Right lung (tissue), 5 donors: ENCODE measurements around the gene DEAF1. TPM values are rescaled to one million over a fixed set of nuclear protein-coding genes. Genes with fewer than 3 reads are reported as not detected.

ENCODE experiments used
- polyA plus RNA-seq, 5 donors: library from polyadenylated mRNA; unstranded; fragments of 120-200 nt; gene quantifications; one replicate each; pipeline versions ENCODE4 v1.2.1 to v1.2.3, GENCODE V29; 2013; ENCODE audit warnings: inconsistent platforms in 1 of 5, low replicate concordance in 1 of 5; ENCODE audit not compliant: insufficient read length in 5 of 5, insufficient read depth in 1 of 5

DEAF1 gene
- polyA plus RNA-seq, 5 donors: 32.7 to 49.5 (median 37.7) TPM

Other genes with a start within 250 kb of the DEAF1 start
- 10 to 100 TPM; 21.2 to 31.5 (median 25.8) TPM for gene PTDSS2, start 244.9 kb downstream of the DEAF1 start, polyA plus RNA-seq
- 100 to 1,000 TPM in 1 of 5 donors, 10 to 100 TPM in 4; 63.3 to 130 (median 87.3) TPM for gene RNH1, start 188.0 kb downstream of the DEAF1 start, polyA plus RNA-seq
- gene HRAS, start 159.6 kb downstream of the DEAF1 start, polyA plus RNA-seq: 10 to 100 TPM; 27.3 to 63.3 (median 38.2) TPM
- 1 to 10 TPM; 2.3 to 5.0 (median 3.3) TPM for gene LRRC56, start 157.7 kb downstream of the DEAF1 start, polyA plus RNA-seq
- gene LMNTD2, start 134.5 kb downstream of the DEAF1 start, polyA plus RNA-seq: 1 to 10 TPM; 1.6 to 4.9 (median 2.8) TPM
- gene RASSF7, start 134.3 kb downstream of the DEAF1 start, polyA plus RNA-seq: 10 to 100 TPM; 16.5 to 41.2 (median 27.6) TPM
- 10 to 100 TPM; 16.0 to 28.3 (median 20.4) TPM for gene PHRF1, start 118.8 kb downstream of the DEAF1 start, polyA plus RNA-seq
- gene IRF7, start 79.3 kb downstream of the DEAF1 start, polyA plus RNA-seq: 10 to 100 TPM in 3 of 5 donors, 1 to 10 TPM in 2; 6.9 to 19.1 (median 11.5) TPM
- under 1 TPM; 0.20 to 0.86 (median 0.58) TPM for gene CDHR5, start 70.3 kb downstream of the DEAF1 start, polyA plus RNA-seq
- gene SCT, start 68.0 kb downstream of the DEAF1 start, polyA plus RNA-seq: 10 to 100 TPM in 1 of 5 donors, 1 to 10 TPM in 4; 1.2 to 14.9 (median 1.7) TPM
- gene DRD4, start 58.0 kb downstream of the DEAF1 start, polyA plus RNA-seq: 1 to 10 TPM in 2 of 5 donors, under 1 TPM in 3; 0.21 to 1.5 (median 0.74) TPM
- 10 to 100 TPM; 23.2 to 35.8 (median 29.9) TPM for gene TMEM80, start 594 bp upstream of the DEAF1 start, polyA plus RNA-seq
- 10 to 100 TPM; 41.3 to 88.7 (median 81.2) TPM for gene EPS8L2, start 11.0 kb upstream of the DEAF1 start, polyA plus RNA-seq
- gene TALDO1, start 52.2 kb upstream of the DEAF1 start, polyA plus RNA-seq: 100 to 1,000 TPM; 100 to 129 (median 107) TPM
- 10 to 100 TPM; 41.4 to 80.2 (median 61.8) TPM for gene GATD1, start 82.3 kb upstream of the DEAF1 start, polyA plus RNA-seq
- gene CEND1, start 94.9 kb upstream of the DEAF1 start, polyA plus RNA-seq: under 1 TPM in 3 of 5 donors, not detected in 2; 0.18 to 0.24 (median 0.22) TPM
- gene SLC25A22, start 103.1 kb upstream of the DEAF1 start, polyA plus RNA-seq: 10 to 100 TPM in 4 of 5 donors, 1 to 10 TPM in 1; 9.4 to 25.4 (median 15.7) TPM
- 10 to 100 TPM in 4 of 5 donors, 1 to 10 TPM in 1; 9.0 to 16.6 (median 11.6) TPM for gene PIDD1, start 110.0 kb upstream of the DEAF1 start, polyA plus RNA-seq
- gene RPLP2, start 114.7 kb upstream of the DEAF1 start, polyA plus RNA-seq: 1,000 to 10,000 TPM; 1,010 to 1,715 (median 1,239) TPM
- gene PNPLA2, start 123.7 kb upstream of the DEAF1 start, polyA plus RNA-seq: 10 to 100 TPM; 23.4 to 54.7 (median 38.0) TPM
- 10 to 100 TPM; 13.6 to 31.6 (median 21.5) TPM for gene CRACR2B, start 132.7 kb upstream of the DEAF1 start, polyA plus RNA-seq
- 100 to 1,000 TPM; 124 to 208 (median 165) TPM for gene CD151, start 137.7 kb upstream of the DEAF1 start, polyA plus RNA-seq
- gene POLR2L, start 147.3 kb upstream of the DEAF1 start, polyA plus RNA-seq: 100 to 1,000 TPM in 2 of 5 donors, 10 to 100 TPM in 3; 67.8 to 164 (median 85.4) TPM
- gene TSPAN4, start 147.6 kb upstream of the DEAF1 start, polyA plus RNA-seq: 10 to 100 TPM; 42.4 to 94.6 (median 63.9) TPM
- gene CHID1, start 215.6 kb upstream of the DEAF1 start, polyA plus RNA-seq: 100 to 1,000 TPM in 1 of 5 donors, 10 to 100 TPM in 4; 77.0 to 101 (median 86.2) TPM
- 10 to 100 TPM; 74.4 to 84.3 (median 79.2) TPM for gene AP2A2, start 230.6 kb upstream of the DEAF1 start, polyA plus RNA-seq